Prostate gland (tissue), 2 donors: ENCODE data around the gene CTDP1. TPM values are rescaled to one million over a fixed set of nuclear protein-coding genes. Genes with fewer than 3 reads are reported as not detected.

Source experiments
- DNase-seq: peaks from one replicate; pipeline ENCODE4 v3.0.0-alpha.2; 2019; ENCODE audit warnings: low spot score
- H3K27ac ChIP-seq, 2 donors: fragments of 200-600 bp; sonication (generic); 2 replicates each; pipeline ENCODE4 v1.5.1; 2017 to 2019
- H3K27me3 ChIP-seq: fragments of 200-600 bp; sonication (generic); replicated peaks from 2 replicates; pipeline ENCODE4 v1.5.1; 2019; ENCODE audit not compliant: insufficient read depth
- H3K36me3 ChIP-seq, 2 donors: fragments of 200-600 bp; sonication (generic); 1 replicate in 1 of 2; 2 replicates in 1 of 2; pipeline versions ENCODE4 v1.5.1 to v1.8.1; 2017 to 2019
- H3K4me1 ChIP-seq: fragments of 200-600 bp; sonication (generic); replicated peaks from 2 replicates; pipeline ENCODE4 v1.5.1; 2019
- H3K4me3 ChIP-seq, 2 donors: fragments of 200-600 bp; sonication (generic); 2 replicates each; pipeline ENCODE4 v1.5.1; 2017 to 2019
- H3K9me3 ChIP-seq: fragments of 200-600 bp; sonication (generic); 2 replicates; pipeline ENCODE4 v1.5.1; 2017
- CTCF ChIP-seq, 4 experiments: fragments of 200-600 bp in 2 of 4; fragments of 450-650 bp in 2 of 4; sonication (generic) in 2 of 4; IDR thresholded peaks; 1 replicate in 3 of 4; 2 replicates in 1 of 4; pipeline ENCODE4 v1.5.1; 2016 to 2019; ENCODE audit warnings: antibody characterized with exemption in 4 of 4, mild to moderate bottlenecking in 2 of 4, moderate library complexity in 2 of 4
- POLR2A ChIP-seq: fragments of 450-650 bp; IDR thresholded peaks from one replicate; pipeline ENCODE4 v1.6.1; 2016; ENCODE audit warnings: antibody characterized with exemption, mild to moderate bottlenecking
- POLR2AphosphoS5 ChIP-seq: sonication (generic); formaldehyde crosslinking; IDR thresholded peaks from one replicate; pipeline ENCODE4 v1.6.1; 2017; ENCODE audit warnings: antibody characterized with exemption
- WGBS: methylation state at CpG from one replicate; pipeline ENCODE4 v1.1.5; 2018; 5-methylcytosine and 5-hydroxymethylcytosine counted together
- intact Hi-C: fragments of 100-400 bp; cut with DNase I; formaldehyde crosslinking; loops from one replicate; pipeline ENCODE4 v1.14.2; 2022
- total RNA-seq, 2 donors: library from RNA; depleted of rRNA; stranded (reverse); fragments of >200 nt; gene quantifications; one replicate each; pipeline ENCODE4 v1.1.0, GENCODE V29; 2016

Gene CTDP1
- total RNA-seq, 2 donors from 2014 or later, result 23.0 to 33.6 TPM

- 92% methylated on average over 10 of the region's 10 CpGs for WGBS
- DNase-seq, result no peak
- TF ChIP-seq POLR2A (no peak), POLR2AphosphoS5 (no peak), CTCF (IDR thresholded peaks at IDR 0.05) (no peak)
- Histone ChIP-seq H3K4me3 (no peak overlapping the region), H3K27me3 (peaks cover 4% of the 10 kb centered on the region), H3K4me1 (no peaks in the 10 kb centered on the region), H3K27ac (no peak overlapping the region), H3K9me3 (no peaks in the 10 kb centered on the region), H3K36me3 (no peaks in the 10 kb centered on the region)
- intact Hi-C loops, result no loop called here
These were observed 38.7 kb upstream of the CTDP1 start for GRCh38 chr18:79640875-79641274.

- intact Hi-C loops, result no loop called here
- Histone ChIP-seq H3K4me1 (no peaks in the 10 kb centered on the region), H3K4me3 (no peak overlapping the region), H3K27me3 (peaks cover 4% of the 10 kb centered on the region), H3K27ac (no peak overlapping the region), H3K9me3 (no peaks in the 10 kb centered on the region), H3K36me3 (no peaks in the 10 kb centered on the region)
- WGBS, result 73% methylated on average over 33 of the region's 33 CpGs
- DNase-seq, result no peak
- no peak for TF ChIP-seq CTCF (IDR thresholded peaks at IDR 0.05)
- no peak for TF ChIP-seq POLR2A
- TF ChIP-seq POLR2AphosphoS5, result no peak
These were observed 37.7 kb upstream of the CTDP1 start for GRCh38 chr18:79641722-79642497.

- Histone ChIP-seq H3K4me3 (no peak overlapping the region), H3K36me3 (no peaks in the 10 kb centered on the region), H3K27me3 (peaks cover under 1% of the 10 kb centered on the region), H3K9me3 (no peaks in the 10 kb centered on the region), H3K4me1 (no peaks in the 10 kb centered on the region), H3K27ac (no peak overlapping the region)
- intact Hi-C loops, result no loop called here
- no peak for DNase-seq
- WGBS, result 82% methylated on average over 6 of the region's 6 CpGs
- TF ChIP-seq POLR2AphosphoS5, result no peak
- no peak for TF ChIP-seq POLR2A
- no peak for TF ChIP-seq CTCF (IDR thresholded peaks at IDR 0.05)
These were observed 37.0 kb upstream of the CTDP1 start for GRCh38 chr18:79642626-79643025.

GRCh38 chr18:79643054-79643984 is 36.3 kb upstream of the CTDP1 start:
- H3K27me3 ChIP-seq, result no peaks in the 10 kb centered on the region
- no peaks in the 10 kb centered on the region for H3K36me3 ChIP-seq
- no peak overlapping the region for H3K27ac ChIP-seq
- H3K4me1 ChIP-seq, result no peaks in the 10 kb centered on the region
- intact Hi-C loops, result no loop called here
- H3K4me3 ChIP-seq, result no peak overlapping the region
- no peak for DNase-seq
- no peaks in the 10 kb centered on the region for H3K9me3 ChIP-seq
- WGBS, result 83% methylated on average over 27 of the region's 27 CpGs
- TF ChIP-seq POLR2A (no peak), CTCF (IDR thresholded peaks at IDR 0.05) (no peak), POLR2AphosphoS5 (no peak)
